ENCODE data around the gene TRERF1.

- no peak for TF ChIP-seq CTCF (IDR thresholded peaks at IDR 0.05)
- no peak for TF ChIP-seq POLR2A (IDR thresholded peaks at IDR 0.05)
Measured at GRCh38 chr6:42314571-42315258, 137.0 kb downstream of the TRERF1 start.
